RKO (cell line): Measurements from ENCODE around the gene RALGAPA2.

Experiments
- DNase-seq: peaks from one replicate; pipeline ENCODE4 v3.0.0-alpha.2; 2016; ENCODE audit warnings: low spot score

RALGAPA2 gene

GRCh38 chr20:20720158-20720557 is 7.7 kb upstream of the RALGAPA2 start:
- DNase-seq = no peak

DNA sequence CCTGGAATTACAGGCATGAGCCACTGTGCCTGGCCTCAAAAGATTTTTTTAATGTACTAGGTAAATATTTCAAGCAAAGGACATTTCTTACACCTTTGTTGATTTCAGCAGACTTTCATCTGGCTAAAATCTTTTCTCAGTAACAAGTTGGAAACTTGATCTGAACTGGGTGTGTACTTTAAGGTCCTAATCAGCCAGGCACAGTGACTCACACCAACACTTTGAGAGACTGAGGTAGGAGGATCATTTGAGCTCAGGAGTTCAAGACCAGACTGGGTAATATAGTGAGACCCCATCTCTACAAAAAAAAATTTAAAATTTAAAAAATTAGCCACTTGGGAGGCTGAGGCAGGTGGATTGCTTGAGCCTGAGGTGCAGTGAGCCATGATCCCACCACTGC is 7.0 kb upstream of the RALGAPA2 start:
- DNase-seq = no peak

DNA sequence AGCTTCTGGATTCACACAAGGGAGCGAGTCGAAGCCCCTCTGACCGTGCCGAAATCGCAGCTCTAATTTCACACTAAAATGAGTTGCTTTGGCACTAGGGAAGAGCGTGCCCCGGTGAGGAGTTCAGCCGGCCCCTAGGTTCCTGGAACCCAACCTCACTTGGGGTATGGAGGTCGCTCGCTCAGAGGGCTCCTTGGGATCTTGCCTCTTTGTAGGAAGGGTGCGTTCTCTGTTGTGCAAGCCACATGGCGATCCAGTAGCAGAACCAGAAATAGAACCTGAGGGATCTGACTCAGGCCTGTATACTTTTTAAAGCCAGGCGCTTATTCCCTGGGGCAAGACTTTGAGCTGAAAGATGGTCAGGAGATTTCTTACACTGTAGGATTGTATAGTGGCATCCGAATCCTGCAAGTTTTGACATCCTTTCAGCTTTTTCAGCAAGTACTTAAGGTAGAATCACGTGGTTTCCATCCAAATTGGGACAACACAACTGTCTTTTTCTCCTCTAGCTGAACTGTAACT is 861 bp upstream of the RALGAPA2 start:
- no peak for DNase-seq

DNA sequence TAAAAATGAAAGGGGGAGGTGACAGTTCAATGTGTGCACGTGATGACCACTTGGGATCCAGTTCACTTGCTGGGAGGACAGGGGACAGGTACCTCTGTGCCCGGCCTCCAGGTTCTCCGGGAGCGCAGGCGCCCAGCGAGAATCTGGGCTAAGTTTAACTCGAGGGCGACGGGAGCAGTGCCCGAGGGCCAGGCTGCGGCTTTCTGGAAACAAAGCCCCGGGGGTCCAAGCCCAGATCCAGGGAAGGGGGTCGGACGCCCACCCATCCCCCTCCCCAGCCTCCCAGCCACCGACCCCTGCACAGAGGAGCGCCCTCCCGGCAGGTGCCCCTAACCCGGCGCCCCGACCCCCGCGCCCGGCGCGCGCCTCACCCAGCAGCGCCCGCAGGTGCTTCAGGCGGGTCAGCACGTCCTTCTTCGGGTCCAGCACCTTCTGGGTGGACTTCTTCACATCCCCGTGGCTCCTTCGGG is 405 bp downstream of the RALGAPA2 start:
- peak; percentile 21 for DNase-seq

DNA sequence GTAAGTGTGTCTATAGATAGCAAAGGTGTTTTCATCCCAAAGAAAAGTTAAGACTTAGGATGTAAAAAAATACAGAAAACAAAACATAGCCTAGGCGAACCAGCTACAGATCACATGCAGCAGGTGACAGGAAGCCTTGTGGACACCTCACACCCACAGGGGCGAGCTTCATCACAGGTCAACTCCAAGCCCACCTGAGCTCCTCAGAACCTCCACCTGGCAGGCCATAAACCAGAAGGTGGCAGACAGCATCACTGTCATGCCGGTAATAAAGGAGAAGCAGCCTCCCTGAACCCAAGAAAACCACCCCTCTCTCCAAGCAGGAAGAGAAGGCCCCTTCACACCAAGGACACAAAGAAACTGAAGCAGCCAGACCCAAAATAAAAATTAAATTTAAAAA is 1.0 kb downstream of the RALGAPA2 start:
- DNase-seq = no peak

DNA sequence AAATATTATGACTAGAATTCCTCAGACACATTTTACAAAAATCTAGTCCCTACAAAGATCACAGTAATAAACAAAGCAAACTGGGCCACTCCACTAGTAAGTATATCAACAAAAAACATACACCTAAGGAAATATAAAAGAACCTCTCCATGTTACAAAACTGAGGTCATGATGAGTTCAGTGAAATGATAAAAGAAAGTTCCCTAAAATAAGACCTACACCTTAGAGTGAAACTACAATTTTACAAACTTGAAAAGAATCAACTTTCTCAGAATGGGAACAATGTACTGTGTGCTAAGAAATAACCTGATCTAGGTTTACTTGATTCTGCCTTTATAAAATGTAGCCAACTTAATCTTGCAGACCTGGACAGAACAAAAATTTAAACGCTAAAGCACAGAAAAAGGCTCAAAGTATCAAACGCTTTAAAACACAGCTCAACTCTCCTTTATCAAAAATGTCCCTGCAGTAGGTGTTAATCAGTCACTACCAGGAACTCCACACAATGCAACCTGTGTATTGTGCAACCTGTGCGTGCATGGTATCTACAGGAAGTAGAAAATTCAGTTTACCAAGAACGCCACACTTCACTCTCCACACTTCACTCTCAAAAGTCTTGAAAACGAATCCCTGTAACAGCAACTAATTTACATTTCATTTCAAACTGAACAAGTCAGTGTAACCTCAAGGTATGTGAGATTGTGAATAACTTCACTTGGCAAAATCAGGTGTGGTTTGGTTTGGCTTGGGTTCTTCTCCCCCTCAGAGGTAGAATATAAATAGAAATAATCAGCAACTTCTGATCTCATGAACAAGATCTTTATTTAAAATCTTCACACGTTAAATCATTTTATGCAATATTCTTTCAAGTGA is 1.8 kb downstream of the RALGAPA2 start:
- no peak for DNase-seq

GRCh38 chr20:20709887-20710286 is 2.6 kb downstream of the RALGAPA2 start:
- no peak for DNase-seq

DNA sequence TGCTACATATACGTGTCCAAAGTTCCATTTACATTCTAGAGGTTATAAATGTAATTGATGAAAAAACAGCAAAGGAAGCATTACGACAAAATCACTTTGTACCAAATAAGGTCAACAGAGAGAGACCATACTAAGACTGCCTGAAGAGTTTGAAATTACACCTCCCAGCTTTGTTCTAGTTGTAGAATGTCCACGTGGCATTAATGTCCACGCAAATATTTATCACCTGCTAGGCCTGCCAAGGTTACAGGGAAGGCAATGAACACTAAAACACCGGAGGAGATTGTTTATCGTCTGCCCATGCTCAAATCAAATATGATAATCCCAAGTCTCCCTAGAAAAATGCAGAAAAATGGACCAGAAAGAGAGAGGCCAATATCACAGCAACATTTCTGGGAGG is 6.2 kb downstream of the RALGAPA2 start:
- no peak for DNase-seq

GRCh38 chr20:20702330-20703245 is 9.9 kb downstream of the RALGAPA2 start:
- no peak for DNase-seq

GRCh38 chr20:20699917-20700316 is 12.5 kb downstream of the RALGAPA2 start:
- DNase-seq = no peak

GRCh38 chr20:20699144-20699543 is 13.3 kb downstream of the RALGAPA2 start:
- DNase-seq = no peak

- no peak for DNase-seq
These were observed 15.1 kb downstream of the RALGAPA2 start for GRCh38 chr20:20697325-20697845.

GRCh38 chr20:20695250-20695816 is 17.1 kb downstream of the RALGAPA2 start:
- DNase-seq = peak; percentile 29

DNA sequence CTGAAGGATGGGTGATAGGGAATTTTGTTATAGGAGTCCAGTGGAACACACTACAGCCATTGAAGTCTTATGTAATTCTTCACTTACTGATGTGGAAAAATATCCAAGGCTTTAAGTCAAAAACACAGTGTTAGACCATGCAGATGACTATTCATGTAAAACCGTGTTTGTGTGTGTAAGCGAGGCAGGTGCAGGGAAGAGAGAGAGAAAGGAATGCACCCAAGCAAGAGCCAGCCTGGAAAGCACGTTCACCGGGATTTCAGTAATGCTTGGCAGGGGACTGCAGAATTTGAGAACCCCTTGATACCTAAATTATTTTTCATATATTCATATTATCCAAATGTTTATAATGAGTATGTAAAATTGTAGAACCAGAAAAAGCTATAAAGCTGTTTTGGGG is 17.9 kb downstream of the RALGAPA2 start:
- no peak for DNase-seq

DNA sequence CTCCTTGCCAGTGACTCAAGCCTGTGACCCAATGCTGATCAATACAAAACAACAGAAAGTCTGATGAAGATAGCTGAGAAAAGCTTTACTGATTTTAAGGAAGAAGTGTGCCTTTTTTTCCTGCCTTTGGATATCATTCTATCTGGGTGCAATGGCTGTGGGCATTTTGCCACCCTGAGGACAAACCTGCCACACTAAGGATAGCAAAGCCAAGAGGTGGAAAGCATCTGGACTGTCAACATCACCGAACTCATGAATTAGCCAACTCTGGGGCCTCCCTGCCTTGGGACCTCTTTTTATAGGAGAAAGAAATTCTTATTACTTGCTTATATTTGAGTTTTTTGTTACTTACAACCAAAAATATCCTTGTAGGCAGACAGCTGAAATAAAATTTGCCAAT is 19.9 kb downstream of the RALGAPA2 start:
- no peak for DNase-seq

DNA sequence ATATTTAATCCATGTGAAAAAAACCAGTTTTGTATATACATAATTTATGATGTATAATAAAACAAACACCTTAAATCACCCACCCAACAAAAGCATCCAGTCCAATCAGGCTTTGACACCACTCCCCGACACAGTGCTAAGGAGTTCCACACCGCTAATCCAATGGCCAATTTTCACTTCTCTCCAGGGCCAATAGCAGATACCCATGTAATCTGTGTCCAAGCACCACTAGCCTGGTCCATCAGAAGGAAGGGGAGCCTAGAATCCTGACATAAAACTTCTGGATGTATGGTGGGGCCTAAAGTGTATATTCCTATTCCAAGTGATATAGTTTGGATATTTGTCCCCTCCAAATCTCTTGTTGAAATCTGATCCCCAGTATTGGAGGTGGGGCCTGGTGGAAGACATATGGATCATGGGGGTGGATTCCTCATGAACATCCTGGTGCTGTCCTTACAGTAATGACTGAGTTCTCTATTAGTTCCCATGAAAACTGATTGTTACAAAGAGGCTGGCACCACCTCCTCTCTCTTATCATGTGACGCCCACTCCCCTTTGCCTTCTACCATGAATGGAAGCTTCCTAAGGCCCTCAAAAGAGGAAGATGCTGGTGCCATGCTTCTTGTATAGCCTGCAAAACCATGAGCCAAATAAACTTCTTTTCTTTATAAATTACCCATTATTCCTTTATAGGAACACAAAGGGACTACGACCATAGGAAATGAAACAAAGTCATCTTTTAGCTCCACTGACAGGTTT is 20.8 kb downstream of the RALGAPA2 start:
- DNase-seq = no peak

GRCh38 chr20:20690676-20691476 is 21.6 kb downstream of the RALGAPA2 start:
- DNase-seq = no peak

- DNase-seq = no peak
These were observed 25.1 kb downstream of the RALGAPA2 start for GRCh38 chr20:20687319-20687718.

DNA sequence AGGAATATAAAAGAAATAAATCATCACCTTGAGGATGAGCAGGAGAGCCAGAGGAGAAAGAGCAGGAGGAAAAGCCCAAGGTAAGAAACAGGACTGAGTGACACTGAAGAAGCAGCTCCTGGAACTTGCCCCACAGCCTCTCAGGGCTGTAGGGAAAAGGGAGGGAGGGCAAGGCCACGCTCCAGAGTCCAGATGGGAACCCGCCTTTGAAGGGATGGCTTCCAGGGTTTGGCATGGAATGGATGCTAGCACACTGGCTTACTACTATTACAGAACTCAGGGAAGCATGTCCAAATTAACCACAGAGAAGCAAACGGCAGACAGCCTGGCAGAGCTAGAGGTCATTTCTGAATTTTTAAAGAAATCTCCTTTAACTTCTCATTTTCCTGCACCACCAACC is 26.8 kb downstream of the RALGAPA2 start:
- no peak for DNase-seq
